Measurements from ENCODE around the gene FRMD1.

DNA sequence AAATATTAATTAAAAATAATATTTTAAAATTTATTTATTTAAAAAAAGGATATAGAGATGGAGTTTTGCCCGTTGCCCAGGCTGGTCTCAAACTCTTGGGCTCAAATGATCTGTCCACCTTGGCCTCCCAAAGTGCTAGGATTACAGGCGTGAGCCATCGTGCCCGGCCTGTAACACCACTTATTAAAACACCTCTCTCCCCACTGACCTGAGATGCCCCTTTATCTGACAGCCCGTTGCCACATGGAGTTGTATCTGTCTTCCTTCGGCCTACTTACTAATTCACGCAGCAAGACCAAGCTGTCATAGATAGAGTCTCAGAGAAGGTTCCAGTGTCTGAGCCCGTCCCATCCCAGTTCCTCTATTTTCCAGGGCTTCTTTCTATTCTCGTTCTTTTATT lies 50.8 kb downstream of the FRMD1 start:
- TF ChIP-seq, protein P1, sequence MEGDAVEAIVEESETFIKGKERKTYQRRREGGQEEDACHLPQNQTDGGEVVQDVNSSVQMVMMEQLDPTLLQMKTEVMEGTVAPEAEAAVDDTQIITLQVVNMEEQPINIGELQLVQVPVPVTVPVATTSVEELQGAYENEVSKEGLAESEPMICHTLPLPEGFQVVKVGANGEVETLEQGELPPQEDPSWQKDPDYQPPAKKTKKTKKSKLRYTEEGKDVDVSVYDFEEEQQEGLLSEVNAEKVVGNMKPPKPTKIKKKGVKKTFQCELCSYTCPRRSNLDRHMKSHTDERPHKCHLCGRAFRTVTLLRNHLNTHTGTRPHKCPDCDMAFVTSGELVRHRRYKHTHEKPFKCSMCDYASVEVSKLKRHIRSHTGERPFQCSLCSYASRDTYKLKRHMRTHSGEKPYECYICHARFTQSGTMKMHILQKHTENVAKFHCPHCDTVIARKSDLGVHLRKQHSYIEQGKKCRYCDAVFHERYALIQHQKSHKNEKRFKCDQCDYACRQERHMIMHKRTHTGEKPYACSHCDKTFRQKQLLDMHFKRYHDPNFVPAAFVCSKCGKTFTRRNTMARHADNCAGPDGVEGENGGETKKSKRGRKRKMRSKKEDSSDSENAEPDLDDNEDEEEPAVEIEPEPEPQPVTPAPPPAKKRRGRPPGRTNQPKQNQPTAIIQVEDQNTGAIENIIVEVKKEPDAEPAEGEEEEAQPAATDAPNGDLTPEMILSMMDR (IDR thresholded peaks at IDR 0.05): no peak
- no peak for TF ChIP-seq POLR2A (IDR thresholded peaks at IDR 0.05)

Measured in right lobe of liver (tissue), 4 donors.